OCI-LY1 (cell line): Measurements from ENCODE around the gene POLE4.

Source experiments
- H2AFZ ChIP-seq: fragments of 200-600 bp; sonication (generic), shearing (Covaris generic); 2 replicates; pipeline ENCODE4 v1.6.0; 2014; ENCODE audit warnings: antibody characterized with exemption, mild to moderate bottlenecking, low read length
- H3F3A ChIP-seq: fragments of 200-600 bp; sonication (generic), shearing (Covaris generic); 2 replicates; pipeline ENCODE4 v1.6.0; 2014; ENCODE audit warnings: mild to moderate bottlenecking, antibody characterized with exemption, low read length, moderate library complexity; ENCODE audit not compliant: insufficient read depth
- H3K27ac ChIP-seq: fragments of 200-600 bp; sonication (generic); 2 replicates; pipeline ENCODE4 v1.5.1; 2014; ENCODE audit warnings: low read length, mixed run types, mild to moderate bottlenecking, low read depth; ENCODE audit not compliant: poor library complexity, severe bottlenecking
- H3K27me3 ChIP-seq: fragments of 200-600 bp; sonication (generic); 2 replicates; pipeline ENCODE4 v1.6.0; 2014; ENCODE audit warnings: antibody characterized with exemption, mild to moderate bottlenecking, low read length, moderate library complexity; ENCODE audit not compliant: insufficient read depth
- H3K36me3 ChIP-seq: fragments of 200-600 bp; sonication (generic); 2 replicates; pipeline ENCODE4 v1.6.1; 2014; ENCODE audit warnings: mild to moderate bottlenecking, antibody characterized with exemption, low read length, moderate library complexity, mixed read lengths; ENCODE audit not compliant: insufficient read depth
- H3K4me1 ChIP-seq: fragments of 200-600 bp; sonication (generic); 2 replicates; pipeline ENCODE4 v1.5.1; 2014; ENCODE audit warnings: mild to moderate bottlenecking, low read length, moderate library complexity; ENCODE audit not compliant: insufficient read depth, severe bottlenecking
- H3K4me2 ChIP-seq: fragments of 200-600 bp; sonication (generic), shearing (Covaris generic); 2 replicates; pipeline ENCODE4 v1.6.1; 2014; ENCODE audit warnings: low read length
- H3K4me3 ChIP-seq: fragments of 200-600 bp; sonication (generic); 2 replicates; pipeline ENCODE4 v1.5.1; 2014; ENCODE audit warnings: low read length, low read depth, mild to moderate bottlenecking, mixed read lengths; ENCODE audit not compliant: poor library complexity, severe bottlenecking
- H3K79me2 ChIP-seq: fragments of 200-600 bp; shearing (Covaris generic); 2 replicates; pipeline ENCODE4 v1.6.1; 2016; ENCODE audit warnings: mixed run types, low read length, mixed read lengths; ENCODE audit not compliant: insufficient read depth
- H3K9ac ChIP-seq: fragments of 200-600 bp; sonication (generic), shearing (Covaris generic); 2 replicates; pipeline ENCODE4 v1.6.1; 2014; ENCODE audit warnings: mild to moderate bottlenecking, low read length, mixed read lengths
- H3K9me2 ChIP-seq: fragments of 200-600 bp; sonication (generic), shearing (Covaris generic); 2 replicates; pipeline ENCODE4 v1.6.1; 2014; ENCODE audit warnings: low read depth, mild to moderate bottlenecking, low read length, mixed read lengths
- H3K9me3 ChIP-seq: fragments of 200-600 bp; shearing (Covaris generic); 2 replicates; pipeline ENCODE4 v1.6.1; 2014; ENCODE audit warnings: low read length, mixed read lengths
- H4K20me1 ChIP-seq: fragments of 200-600 bp; sonication (generic), shearing (Covaris generic); 2 replicates; pipeline ENCODE4 v1.6.0; 2016; ENCODE audit warnings: mild to moderate bottlenecking, low read length; ENCODE audit not compliant: insufficient read depth
- EZH2 ChIP-seq: fragments of 200-600 bp; sonication (generic), shearing (Covaris generic); IDR thresholded peaks from 2 replicates; pipeline ENCODE4 v1.8.0; 2017; ENCODE audit warnings: borderline replicate concordance, mixed run types, mild to moderate bottlenecking, antibody characterized with exemption, low read length, moderate library complexity, mixed read lengths
- TF ChIP-seq, protein P1 (sequence below): fragments of 200-600 bp; sonication (generic), shearing (Covaris generic); IDR thresholded peaks from 2 replicates; pipeline ENCODE4 v1.5.1; 2017; ENCODE audit warnings: mild to moderate bottlenecking, antibody characterized with exemption, low read length, moderate library complexity, mixed read lengths

Gene POLE4

DNA sequence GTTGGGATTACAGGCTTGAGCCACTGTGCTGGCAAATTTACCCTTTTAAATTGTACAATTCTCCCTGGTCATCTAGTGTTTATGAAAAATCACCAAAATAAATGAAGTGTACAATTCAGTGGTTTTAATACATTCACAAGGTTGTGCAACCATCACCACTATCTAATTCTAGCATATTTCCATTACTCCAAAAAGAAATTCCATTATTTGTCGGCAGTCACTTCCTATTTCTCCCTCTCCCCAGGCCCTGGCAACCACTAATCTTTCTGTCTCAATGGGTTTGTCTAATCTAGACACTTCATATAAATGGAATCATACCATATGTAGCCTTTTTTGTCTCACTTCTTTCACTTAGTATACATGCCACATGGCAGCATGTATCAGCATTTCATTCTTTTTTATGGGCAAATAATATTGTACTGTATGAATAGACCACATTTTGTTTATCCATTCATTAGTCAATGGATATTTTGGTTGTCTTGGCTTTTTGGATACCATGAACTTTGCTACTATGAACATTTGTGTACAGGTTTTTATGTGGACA, 12.6 kb upstream of the POLE4 start:
- Histone ChIP-seq H3K27me3 (no peaks in the 10 kb centered on the region), H3K79me2 (no peaks in the 10 kb centered on the region), H3K4me1 (no peaks in the 10 kb centered on the region), H3K9me3 (no peaks in the 10 kb centered on the region), H3K9ac (no peak overlapping the region), H4K20me1 (no peaks in the 10 kb centered on the region), H3K27ac (no peak overlapping the region), H3K9me2 (no peaks in the 10 kb centered on the region), H3K4me3 (no peak overlapping the region), H3K4me2 (no peak overlapping the region), H3F3A (no peaks in the 10 kb centered on the region), H2AFZ (no peak overlapping the region), H3K36me3 (no peaks in the 10 kb centered on the region)
- TF ChIP-seq, protein P1, sequence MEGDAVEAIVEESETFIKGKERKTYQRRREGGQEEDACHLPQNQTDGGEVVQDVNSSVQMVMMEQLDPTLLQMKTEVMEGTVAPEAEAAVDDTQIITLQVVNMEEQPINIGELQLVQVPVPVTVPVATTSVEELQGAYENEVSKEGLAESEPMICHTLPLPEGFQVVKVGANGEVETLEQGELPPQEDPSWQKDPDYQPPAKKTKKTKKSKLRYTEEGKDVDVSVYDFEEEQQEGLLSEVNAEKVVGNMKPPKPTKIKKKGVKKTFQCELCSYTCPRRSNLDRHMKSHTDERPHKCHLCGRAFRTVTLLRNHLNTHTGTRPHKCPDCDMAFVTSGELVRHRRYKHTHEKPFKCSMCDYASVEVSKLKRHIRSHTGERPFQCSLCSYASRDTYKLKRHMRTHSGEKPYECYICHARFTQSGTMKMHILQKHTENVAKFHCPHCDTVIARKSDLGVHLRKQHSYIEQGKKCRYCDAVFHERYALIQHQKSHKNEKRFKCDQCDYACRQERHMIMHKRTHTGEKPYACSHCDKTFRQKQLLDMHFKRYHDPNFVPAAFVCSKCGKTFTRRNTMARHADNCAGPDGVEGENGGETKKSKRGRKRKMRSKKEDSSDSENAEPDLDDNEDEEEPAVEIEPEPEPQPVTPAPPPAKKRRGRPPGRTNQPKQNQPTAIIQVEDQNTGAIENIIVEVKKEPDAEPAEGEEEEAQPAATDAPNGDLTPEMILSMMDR = no peak
- no peak for TF ChIP-seq EZH2

DNA sequence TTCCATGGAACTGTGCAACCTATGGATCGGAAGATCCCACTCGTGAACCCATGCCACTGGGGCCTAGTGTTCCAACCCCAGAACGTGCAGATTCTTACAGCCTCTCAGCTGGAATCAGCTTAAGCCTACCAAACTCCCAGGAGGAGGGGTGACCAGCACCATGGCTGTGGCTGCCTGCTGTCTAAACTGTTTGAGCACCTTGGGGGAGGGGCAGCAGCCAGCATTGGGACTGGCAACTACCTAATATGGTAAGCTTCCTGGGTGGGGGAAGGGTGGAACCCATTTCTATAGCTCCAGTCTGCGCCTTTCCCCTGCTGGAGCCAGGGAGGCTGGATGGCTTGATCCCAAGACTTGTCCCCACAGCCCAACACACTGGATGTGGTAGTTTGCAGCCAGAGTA, 10.7 kb upstream of the POLE4 start:
- Histone ChIP-seq H3K4me3 (no peak overlapping the region), H2AFZ (no peak overlapping the region), H3K4me2 (no peak overlapping the region), H3K27ac (no peak overlapping the region), H3K9me3 (no peaks in the 10 kb centered on the region), H3K79me2 (no peaks in the 10 kb centered on the region), H4K20me1 (no peaks in the 10 kb centered on the region), H3K9ac (no peak overlapping the region), H3K4me1 (no peaks in the 10 kb centered on the region), H3K27me3 (no peaks in the 10 kb centered on the region; the same call in 1 of the 2 replicates), H3K9me2 (no peaks in the 10 kb centered on the region), H3F3A (no peaks in the 10 kb centered on the region), H3K36me3 (no peaks in the 10 kb centered on the region)
- TF ChIP-seq EZH2 = no peak
- TF ChIP-seq, protein P1 = no peak

DNA sequence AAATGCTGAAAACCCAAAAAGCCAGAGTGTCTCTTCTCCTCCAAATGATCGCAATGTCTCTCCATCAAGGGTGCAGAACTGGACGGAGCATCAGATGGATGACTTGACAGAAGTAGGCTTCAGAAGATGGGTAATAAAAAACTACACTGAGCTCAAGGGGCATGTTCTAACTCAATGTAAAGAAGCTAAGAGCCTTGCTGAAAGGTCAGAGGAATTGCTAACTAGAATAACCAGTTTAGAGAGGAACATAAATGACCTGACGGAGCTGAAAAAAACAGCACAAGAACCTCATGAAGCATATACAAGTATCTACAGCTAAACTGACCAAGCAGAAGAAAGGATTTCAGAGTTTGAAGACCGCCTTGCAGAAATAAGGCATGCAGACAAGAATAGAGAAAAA, 9.7 kb upstream of the POLE4 start:
- TF ChIP-seq EZH2 = no peak
- TF ChIP-seq, protein P1 = no peak

More for the DNA sequence above, 9.7 kb upstream of the POLE4 start:
- Histone ChIP-seq H4K20me1 (no peaks in the 10 kb centered on the region), H3K79me2 (no peaks in the 10 kb centered on the region), H3K27me3 (no peaks in the 10 kb centered on the region; the same call in 1 of the 2 replicates), H3K27ac (no peak overlapping the region), H3K9ac (no peak overlapping the region), H3K4me1 (no peaks in the 10 kb centered on the region), H3K9me3 (no peaks in the 10 kb centered on the region), H3K4me3 (no peak overlapping the region), H2AFZ (no peak overlapping the region), H3F3A (no peaks in the 10 kb centered on the region), H3K36me3 (no peaks in the 10 kb centered on the region), H3K9me2 (no peaks in the 10 kb centered on the region), H3K4me2 (no peak overlapping the region)
